ENCODE data around the gene TTLL12. TPM values are rescaled to one million over a fixed set of nuclear protein-coding genes. Genes with fewer than 3 reads are reported as not detected.

The TTLL12 gene
- total RNA-seq, 4 donors from 2014 or later: 43.6 to 93.9 (median 81.4) TPM

GRCh38 chr22:43220625-43221380 is 33.9 kb upstream of the TTLL12 start:
- no peak overlapping the region for H3K4me3 ChIP-seq
- no peak for TF ChIP-seq POLR2A (IDR thresholded peaks at IDR 0.05)
- no peak for TF ChIP-seq CTCF (IDR thresholded peaks at IDR 0.05)
- TF ChIP-seq POLR2AphosphoS5 (IDR thresholded peaks at IDR 0.05): no peak
- no peak for TF ChIP-seq EP300 (IDR thresholded peaks at IDR 0.05)
- DNase-seq (ENCODE audit: low spot score in 2 of 2): no peak
- H3K27me3 ChIP-seq: peaks cover 4% of the 10 kb centered on the region
- WGBS: 96% methylated on average over 15 of the region's 22 CpGs
- H3K4me1 ChIP-seq: peaks cover 5% of the 10 kb centered on the region
- no peaks in the 10 kb centered on the region for H3K36me3 ChIP-seq
- no peaks in the 10 kb centered on the region for H3K9me3 ChIP-seq
- H3K27ac ChIP-seq: no peak overlapping the region

GRCh38 chr22:43218786-43219185 is 31.9 kb upstream of the TTLL12 start:
- Histone ChIP-seq H3K27ac (no peak overlapping the region), H3K27me3 (peaks cover 4% of the 10 kb centered on the region), H3K9me3 (no peaks in the 10 kb centered on the region), H3K4me3 (no peak overlapping the region), H3K4me1 (peaks cover 5% of the 10 kb centered on the region), H3K36me3 (no peaks in the 10 kb centered on the region)
- 93% methylated on average over 1 of the region's 1 CpG for WGBS
- no peak for DNase-seq (ENCODE audit: low spot score in 2 of 2)
- TF ChIP-seq EP300 (IDR thresholded peaks at IDR 0.05) (no peak), CTCF (IDR thresholded peaks at IDR 0.05) (no peak), POLR2AphosphoS5 (IDR thresholded peaks at IDR 0.05) (no peak), POLR2A (IDR thresholded peaks at IDR 0.05) (no peak)

GRCh38 chr22:43217285-43218030 is 30.5 kb upstream of the TTLL12 start:
- Histone ChIP-seq H3K36me3 (no peaks in the 10 kb centered on the region), H3K4me1 (peaks cover 5% of the 10 kb centered on the region), H3K27ac (no peak overlapping the region), H3K27me3 (peaks cover 4% of the 10 kb centered on the region), H3K4me3 (no peak overlapping the region), H3K9me3 (no peaks in the 10 kb centered on the region)
- TF ChIP-seq POLR2AphosphoS5 (IDR thresholded peaks at IDR 0.05) (no peak), EP300 (IDR thresholded peaks at IDR 0.05) (no peak), CTCF (IDR thresholded peaks at IDR 0.05) (no peak)
- WGBS: 84% methylated on average over 29 of the region's 32 CpGs
- DNase-seq (ENCODE audit: low spot score in 2 of 2): no peak

- Histone ChIP-seq H3K27ac (no peak overlapping the region), H3K36me3 (no peaks in the 10 kb centered on the region), H3K4me3 (no peak overlapping the region), H3K4me1 (no peaks in the 10 kb centered on the region), H3K27me3 (peaks cover 4% of the 10 kb centered on the region), H3K9me3 (no peaks in the 10 kb centered on the region)
- WGBS: 82% methylated on average over 6 of the region's 6 CpGs
- DNase-seq (ENCODE audit: low spot score in 2 of 2): no peak
- TF ChIP-seq EP300 (IDR thresholded peaks at IDR 0.05) (no peak), CTCF (IDR thresholded peaks at IDR 0.05) (no peak), POLR2AphosphoS5 (IDR thresholded peaks at IDR 0.05) (no peak), POLR2A (IDR thresholded peaks at IDR 0.05) (no peak)
These were observed 29.8 kb upstream of the TTLL12 start for GRCh38 chr22:43216738-43217137.

GRCh38 chr22:43213962-43214361 is 27.0 kb upstream of the TTLL12 start:
- Histone ChIP-seq H3K36me3 (no peaks in the 10 kb centered on the region), H3K4me3 (no peak overlapping the region), H3K27ac (no peak overlapping the region), H3K9me3 (no peaks in the 10 kb centered on the region), H3K27me3 (peaks cover 4% of the 10 kb centered on the region), H3K4me1 (no peaks in the 10 kb centered on the region)
- DNase-seq (ENCODE audit: low spot score in 2 of 2): no peak
- WGBS: 86% methylated on average over 6 of the region's 12 CpGs
- TF ChIP-seq POLR2AphosphoS5 (IDR thresholded peaks at IDR 0.05) (no peak), EP300 (IDR thresholded peaks at IDR 0.05) (no peak), POLR2A (IDR thresholded peaks at IDR 0.05) (no peak), CTCF (IDR thresholded peaks at IDR 0.05) (no peak)
